GM19467 (cell line): ENCODE data around the gene TMEM263.

Experiments used
- ATAC-seq: cut with Tn5 transposase; IDR thresholded peaks from one replicate; pipeline ENCODE4 v1.9.1; 2021; ENCODE audit warnings: mild to moderate bottlenecking, moderate library complexity; ENCODE audit not compliant: unreplicated experiment

Gene TMEM263

DNA sequence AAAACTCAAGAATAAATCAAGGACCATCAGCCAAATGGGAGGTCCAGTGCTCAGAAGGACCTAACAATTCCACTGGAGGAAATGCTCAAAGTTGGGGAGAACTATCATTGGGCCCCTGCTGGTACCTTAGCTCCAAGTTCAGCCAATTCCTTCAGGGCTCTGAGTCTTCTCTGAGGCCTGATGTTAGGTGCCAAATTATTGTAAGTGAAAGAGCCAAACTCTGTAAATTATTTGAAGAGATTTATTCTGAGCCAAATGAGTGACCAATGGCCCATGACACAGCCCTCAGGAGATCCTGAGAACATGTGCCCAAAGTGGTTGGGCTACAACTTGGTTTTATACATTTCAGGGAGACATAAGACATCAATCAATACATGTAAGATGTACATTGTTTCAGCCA is 8.2 kb upstream of the TMEM263 start:
- ATAC-seq: no peak

DNA sequence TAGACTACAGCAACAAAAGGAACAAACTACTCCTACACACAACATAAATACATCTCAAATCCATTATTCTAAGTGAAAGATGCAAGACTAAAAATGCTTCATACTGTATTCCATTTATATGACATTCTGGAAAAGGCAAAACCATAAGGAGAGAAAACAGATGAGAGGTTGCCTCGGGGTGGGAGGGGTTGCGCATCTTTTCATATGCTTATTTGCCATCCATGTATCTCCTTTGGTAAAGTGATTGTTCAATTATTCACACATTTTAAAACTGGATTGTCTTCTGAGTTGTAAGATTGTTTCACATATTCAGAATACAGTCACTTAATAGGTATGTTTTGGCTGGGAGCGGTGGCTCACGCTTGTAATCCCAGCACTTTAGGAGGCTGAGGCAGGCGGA is 5.1 kb upstream of the TMEM263 start:
- ATAC-seq: no peak

DNA sequence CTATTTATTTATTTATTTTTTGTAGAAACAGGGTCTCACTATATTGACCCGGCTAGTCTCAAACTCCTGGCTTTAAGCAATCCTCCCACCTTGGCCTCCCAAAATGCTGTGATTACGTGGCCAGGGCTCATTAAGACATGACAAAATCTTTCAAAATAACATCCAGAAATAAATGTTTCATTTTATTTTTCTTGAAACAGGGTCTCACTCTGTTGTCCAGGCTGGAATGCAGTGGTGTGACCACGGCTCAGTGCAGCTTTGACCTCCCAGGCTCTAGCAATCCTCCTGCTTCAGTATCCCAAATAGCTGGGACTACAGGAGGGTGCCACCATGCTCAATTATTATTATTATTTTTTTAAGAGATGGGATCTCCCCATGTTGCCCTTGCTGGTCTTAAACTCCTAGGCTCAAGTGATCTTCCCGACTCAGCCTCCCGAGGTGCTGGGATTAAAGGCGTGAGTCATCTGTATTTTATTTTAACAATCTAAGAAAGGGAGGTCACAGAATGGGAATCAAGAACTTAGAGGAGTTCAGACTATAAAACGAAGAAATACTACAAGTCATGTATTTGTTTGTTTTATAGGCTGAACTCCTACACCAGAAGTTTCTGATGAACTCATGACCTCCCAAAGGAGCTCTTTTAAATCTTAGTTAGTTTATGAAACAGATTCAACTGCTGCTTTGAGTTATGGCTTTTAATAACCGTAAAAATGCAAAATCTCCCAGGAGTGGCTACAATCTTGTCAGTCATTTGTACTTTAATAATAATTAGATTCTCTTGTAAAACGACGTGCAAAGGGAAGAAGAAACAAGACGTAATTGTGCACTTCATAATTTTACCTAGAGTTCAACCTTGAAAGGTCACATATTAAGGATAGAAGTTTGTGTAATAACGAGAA is 2.1 kb upstream of the TMEM263 start:
- ATAC-seq: no peak

DNA sequence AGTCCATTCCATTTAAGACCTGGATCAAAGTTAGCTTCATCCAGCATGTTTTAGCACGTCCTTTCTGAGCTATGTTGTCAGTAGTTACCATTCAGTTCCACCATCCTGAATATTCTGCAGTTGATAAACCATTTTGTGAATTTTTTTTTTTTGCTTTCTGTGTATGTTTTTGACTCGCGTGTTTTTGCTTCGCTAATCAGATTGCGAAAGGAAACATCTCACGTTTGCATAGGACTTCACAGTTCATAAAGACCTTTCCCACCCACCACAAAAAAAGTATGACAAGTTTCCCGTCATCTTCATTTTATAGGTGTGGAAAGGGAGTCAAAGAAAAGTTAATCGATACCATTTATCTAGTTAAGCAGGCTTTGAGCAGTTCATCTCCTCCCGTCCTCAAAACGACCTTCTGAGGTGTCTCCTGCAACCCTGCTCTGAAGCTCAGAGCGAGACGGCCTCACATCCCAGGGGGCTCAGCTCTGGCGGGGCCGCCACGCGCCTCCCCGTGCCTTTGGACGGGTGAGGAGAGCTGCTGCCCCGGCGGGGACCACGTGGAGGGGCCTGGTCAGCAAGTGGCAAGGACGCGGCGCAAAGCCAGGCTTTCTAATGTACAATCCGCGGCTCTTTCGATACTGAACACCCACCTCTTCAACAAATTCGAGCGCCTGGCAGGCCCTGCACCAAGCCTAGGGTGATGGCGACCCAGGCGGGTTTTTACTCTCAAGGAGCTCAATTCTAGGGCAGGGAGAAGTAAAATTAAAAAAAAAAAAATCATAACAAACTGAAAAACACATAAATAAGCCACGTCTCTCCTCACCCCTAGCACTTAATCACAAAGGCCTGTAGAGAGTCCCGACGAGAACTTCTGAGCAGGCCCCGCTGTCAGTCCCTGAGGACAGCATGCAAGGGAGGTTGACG is 988 bp upstream of the TMEM263 start:
- ATAC-seq: no peak

DNA sequence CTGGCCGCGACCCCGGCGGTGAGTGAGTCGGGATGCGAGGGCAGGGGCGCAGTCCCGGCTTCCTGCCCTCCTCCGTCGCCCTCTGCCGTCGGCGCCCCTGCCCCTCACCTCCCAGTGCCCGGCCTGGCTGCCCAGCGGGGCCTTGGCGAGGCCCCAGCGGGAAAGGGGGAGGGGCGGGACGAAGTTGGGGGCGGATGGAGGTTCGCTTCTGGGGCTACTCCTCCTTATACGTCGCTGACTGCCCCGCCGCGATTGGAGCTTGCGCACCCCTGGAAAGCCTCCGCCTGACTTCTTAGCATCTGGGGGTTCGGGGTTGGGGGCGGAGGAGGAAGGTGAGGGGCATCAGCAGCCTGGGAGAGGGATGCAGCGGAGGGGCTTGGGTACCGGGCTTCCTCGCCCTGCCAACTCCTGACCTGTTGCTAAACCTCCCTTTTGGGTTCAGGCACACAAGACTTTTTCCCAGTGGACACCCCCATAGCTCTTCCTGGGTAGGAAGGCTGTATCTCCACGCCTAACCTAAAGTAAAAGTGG is 406 bp downstream of the TMEM263 start:
- ATAC-seq: peak; percentile 33

DNA sequence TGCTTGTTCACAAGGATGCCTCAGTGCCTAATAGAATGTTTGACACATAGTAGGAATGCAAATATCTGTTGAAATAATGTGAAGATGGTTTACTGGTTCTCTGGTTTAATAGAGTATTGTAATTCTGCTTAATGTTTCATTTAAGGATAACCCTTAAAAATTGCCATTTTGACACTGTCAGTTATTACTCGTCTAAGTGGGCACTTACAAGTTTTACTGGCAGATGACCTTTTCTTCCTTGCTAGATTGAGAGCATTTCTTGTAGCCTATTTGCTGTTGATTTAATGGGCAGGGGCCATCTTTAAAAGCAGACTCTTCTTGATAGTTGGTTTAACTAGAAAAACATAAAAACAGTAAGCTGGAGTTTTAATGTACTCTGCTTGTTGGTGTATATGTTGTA is 1.9 kb downstream of the TMEM263 start:
- ATAC-seq: no peak

DNA sequence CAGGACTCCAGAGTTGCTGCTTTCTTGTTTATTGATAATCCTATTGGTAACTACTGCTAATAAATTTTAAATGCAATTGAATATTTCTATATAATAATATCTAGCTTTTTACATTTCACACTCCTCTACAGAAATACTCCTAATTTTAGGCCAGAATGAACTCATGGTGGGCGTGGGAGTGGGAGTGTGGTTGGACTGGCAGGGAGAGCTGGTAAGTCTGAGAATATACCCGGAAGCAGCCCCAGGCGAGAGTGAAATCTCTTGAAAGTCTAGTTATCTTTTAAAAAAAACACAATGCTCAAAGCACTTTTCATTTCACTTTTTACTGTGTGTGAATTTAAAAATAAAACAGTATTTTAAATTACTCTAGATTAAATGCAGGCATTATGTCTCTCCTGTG is 4.7 kb downstream of the TMEM263 start:
- ATAC-seq: no peak

DNA sequence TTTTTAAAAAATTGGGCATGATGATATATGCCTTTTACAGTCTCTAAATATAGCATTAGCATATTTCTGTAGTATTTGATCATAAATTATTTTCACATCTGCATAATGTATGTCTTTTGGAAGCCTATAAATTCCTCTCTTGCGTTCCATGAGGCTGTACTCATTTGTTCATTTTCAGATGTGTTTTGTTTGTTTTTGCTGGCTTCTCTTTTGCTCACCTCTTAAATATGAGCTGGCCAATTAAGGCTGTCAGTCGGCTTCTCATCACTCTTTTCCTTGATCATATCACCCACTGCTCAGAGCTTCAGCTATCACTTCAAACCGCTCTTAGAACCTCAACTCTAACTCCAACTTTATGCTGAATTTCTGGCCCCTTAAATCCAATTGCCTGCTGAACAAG is 6.6 kb downstream of the TMEM263 start:
- ATAC-seq: no peak

DNA sequence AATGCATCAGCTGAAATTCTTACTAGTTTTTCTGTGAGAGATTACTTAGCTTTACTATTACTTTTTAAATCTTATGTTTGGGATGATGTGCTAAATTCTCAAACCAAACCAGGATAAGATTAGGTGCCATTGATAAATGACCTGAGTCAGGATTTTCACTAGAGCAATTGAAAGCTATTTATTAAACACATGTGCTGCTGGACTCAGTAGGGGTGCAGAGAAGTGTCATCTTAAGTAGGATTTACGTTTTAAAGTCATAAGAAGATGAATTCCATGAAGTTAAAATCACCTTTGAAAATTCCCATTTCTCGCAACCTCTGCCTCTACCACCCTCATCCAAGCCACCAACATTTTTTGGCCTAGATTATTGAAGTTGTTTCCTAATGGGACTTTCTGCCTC is 8.8 kb downstream of the TMEM263 start:
- ATAC-seq: no peak

DNA sequence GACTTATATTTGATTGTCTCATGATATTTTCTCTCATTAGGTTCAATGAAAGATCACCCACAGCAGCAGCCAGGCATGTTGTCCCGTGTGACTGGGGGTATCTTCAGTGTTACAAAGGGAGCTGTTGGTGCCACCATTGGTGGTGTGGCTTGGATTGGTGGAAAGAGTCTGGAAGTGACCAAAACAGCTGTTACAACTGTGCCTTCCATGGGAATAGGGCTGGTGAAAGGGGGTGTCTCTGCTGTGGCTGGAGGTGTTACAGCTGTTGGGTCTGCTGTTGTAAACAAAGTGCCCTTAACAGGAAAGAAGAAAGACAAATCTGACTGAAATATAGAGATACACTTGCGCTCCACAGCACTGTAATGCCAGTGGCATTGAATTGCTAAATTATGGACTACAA is 15.4 kb downstream of the TMEM263 start:
- ATAC-seq: no peak

DNA sequence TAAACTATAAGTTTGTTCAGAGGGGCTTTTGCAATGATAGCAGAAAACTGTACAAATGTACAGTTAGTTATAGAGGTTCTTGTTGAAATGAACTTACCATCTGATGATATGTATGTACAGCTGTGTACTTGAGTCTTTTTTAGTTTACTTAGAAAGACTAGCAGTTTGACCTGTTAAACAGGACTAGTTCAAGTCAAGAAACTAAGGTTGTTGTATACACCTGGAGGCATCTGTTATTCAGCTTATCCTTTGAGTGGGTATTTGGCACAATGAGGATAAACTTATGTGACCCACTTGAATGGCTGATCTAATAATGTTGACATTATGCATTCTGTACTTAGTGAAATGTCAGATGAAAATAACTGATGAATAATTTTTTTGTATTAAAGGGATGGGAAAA is 17.8 kb downstream of the TMEM263 start:
- ATAC-seq: no peak

DNA sequence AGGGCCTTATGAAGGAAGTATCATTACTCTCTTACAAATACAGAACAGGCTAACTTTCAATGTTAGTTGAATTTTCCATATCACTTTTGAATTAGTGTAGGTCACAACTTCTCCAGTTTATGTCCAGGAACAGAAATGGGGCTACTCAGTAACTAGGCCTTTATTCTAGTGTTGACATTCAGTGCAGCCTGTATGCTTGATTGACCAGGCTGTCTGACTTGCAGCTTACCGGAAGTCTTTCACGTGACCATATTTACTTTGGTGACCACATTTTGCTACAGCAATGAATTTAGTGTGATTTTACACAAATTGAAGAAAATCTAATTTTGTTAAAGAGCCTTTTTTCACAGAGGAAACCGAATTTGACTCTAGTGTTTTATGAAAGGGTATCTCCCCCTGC is 18.8 kb downstream of the TMEM263 start:
- ATAC-seq: peak; percentile 81

DNA sequence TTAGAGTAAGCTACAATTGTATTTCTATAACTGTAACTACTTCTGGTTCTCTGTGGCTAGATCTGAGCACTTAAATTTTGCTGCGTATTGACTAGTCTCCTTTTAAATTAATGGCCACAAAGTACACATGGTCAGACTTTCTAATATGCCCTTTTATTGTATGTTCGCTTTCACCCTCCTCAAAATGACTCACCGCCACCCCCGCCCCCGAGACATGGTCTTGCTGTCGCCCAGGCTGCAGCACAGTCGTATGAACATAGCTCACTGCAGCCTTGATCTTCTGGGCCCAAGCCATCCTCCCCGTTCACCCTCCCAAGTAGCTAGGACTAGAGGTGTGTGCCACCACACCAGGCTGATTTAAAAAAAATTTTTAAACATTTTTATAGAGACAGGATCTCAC is 19.4 kb downstream of the TMEM263 start:
- no peak for ATAC-seq

DNA sequence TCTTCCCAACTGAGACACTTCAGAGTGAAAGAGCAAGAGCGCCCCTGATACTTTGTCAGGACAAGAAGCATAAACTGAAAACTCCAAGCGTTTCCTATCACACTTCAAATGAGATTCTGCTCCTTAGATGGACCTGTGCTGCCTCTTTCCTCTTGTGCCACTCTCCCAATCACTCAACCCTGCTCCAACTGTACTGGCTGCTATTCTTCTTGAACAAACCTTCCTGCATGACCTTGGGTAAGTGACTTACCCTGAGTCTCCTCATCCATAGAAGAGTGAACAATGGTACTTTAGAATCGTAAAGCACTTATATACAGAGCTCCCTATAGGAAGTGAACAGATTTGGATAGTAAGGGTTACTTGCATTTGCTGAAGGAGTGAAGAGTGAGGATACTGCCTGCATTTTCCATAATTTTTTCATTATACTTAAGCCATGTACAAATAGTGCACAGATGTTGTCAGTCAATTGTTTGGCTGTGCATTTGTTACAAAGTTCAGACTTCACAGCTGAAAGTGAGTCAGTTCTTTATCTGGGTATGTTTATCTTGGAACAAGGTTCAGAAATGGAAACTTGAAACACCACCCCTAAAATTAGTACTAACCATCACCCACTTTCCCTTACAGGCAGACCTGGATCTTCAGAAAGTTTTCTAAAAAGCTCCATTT is 20.4 kb downstream of the TMEM263 start:
- no peak for ATAC-seq

DNA sequence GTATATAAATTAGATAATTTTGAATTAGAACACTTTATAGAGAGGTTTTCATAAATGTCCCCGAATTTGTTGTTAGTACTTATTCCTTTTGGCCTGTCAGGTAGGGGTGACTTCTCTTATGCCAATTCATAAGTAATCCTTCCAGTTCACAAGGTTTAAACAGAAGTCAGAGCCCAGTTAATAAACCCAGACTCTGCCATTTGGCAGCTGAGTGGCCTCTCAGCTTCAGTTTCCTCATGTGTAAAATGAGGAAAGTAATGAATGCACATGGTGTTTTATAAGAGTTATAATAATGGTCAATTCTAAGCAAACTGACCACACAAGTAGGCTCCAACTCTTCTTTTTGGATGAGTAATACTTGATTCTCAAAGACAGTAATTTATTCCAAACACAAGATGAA is 21.0 kb downstream of the TMEM263 start:
- ATAC-seq: no peak

DNA sequence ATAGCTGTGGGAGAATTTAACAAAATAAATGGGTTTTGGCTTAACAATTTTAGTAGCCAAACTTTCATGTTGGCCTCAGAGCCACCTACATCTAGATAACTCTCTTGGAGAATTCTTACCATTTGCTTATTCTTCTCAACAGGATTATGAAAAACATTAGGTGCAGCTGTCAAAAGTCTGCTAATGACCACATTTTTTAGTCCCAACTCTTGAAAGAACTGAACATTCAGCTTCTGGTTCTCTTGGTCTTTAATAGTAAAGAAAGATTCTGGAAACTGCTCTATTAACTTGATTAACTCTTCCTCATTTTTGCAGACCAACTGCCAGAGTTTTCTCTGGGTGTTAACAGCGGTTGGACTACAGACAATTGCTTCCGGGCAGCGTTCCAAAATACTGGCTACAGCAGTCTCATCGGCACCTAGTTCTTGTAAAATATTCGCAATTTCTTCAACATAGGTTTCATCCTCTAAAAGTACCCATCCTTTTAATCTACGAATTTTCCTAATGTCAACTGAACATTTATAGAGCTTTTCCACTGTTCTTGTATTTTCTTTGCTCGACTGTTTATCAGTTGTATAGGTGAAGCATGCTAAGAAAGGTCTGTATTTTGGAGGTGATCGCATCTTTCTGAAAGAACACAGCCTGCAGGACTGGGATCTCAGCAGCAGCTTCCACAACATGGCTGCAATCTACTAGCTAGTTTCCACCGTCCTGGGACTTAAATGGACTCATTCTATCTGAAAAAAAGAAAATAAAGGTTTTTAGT is 22.5 kb downstream of the TMEM263 start:
- no peak for ATAC-seq

DNA sequence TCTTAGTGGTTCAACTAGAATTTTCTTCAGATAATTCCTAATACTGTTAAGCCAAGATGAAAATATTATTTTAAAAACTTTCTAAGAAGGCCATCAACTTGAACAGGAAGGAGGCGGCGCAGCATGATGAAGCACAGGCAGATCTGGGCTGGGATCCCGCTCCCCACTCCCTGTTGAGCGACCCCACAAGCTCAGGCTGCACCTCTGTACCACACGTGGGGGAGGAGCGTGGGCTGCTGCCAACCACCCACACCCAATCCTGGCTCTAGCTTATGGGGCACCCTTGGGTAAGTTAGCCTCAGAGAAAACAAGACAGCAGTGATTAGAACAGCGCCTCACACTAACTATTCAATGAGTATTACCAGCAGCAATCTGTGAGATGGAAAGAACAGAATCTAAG is 25.2 kb downstream of the TMEM263 start:
- no peak for ATAC-seq

DNA sequence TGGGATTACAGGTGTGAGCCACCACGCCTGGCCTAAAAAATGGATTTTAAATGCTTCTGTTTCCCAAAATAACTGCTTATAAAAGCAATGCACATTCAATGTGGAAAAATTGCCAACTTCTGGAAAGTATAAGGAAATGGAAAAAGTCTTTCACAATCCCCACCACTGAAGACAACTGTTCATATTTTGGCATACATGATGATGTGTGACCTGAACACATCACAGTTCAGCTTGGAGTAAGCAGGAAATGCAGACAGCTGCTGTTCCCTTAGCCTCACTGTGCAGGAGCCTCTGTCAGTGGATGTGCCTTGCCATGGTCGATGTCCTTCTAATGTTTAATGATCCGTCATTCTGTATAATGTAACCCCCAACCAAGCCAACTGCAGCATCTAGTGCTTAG is 26.1 kb downstream of the TMEM263 start:
- ATAC-seq: no peak

DNA sequence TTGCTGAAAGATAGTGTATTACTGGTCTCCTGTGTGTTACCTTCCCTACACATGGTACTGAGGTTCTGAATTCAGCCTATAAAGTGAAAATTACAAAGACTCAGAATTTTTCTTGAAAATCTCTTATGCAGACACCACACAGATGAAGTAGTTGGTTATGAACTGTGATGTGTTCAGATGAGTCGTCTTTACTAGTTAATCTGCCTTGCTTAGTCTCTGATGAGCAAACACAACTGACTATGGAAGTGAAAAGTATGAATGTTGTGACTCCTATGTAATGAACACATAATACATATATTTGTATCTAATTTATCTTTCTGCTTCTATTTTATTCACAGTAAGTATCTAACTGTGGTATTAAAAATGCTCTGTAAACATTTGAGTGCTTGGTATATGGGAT is 26.5 kb downstream of the TMEM263 start:
- no peak for ATAC-seq

DNA sequence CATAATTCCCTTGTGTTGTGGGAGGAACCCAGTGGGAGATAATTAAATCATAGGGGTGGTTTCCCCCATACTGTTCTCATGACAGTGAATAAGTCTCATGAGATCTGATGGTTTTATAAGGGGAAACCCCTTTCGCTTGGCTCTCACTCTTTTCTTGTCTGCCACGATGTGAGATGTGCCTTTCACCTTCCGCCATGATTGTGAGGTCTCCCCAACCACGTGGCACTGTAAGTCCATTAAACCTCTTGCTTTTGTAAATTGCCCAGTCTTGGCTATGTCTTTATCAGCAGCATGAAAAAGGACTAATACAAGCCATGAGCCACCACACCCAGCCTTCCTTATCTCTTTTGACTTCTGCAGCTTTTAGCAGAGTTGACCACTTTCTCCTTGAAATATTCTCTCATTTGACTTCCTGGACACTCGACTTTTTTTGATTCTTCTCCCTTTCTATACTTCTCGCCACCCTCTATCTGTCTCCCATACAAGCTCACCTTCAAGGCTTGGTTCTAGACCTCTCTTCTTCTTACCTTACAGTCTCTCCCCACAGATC is 29.0 kb downstream of the TMEM263 start:
- no peak for ATAC-seq
